HPDE6-E6E7 (cell line): ENCODE measurements around the gene ATMIN.

ENCODE experiments used
- DNase-seq: peaks from one replicate; pipeline ENCODE4 v3.0.0; 2011; ENCODE audit warnings: missing footprints; ENCODE audit errors: extremely low spot score

ATMIN gene

DNA sequence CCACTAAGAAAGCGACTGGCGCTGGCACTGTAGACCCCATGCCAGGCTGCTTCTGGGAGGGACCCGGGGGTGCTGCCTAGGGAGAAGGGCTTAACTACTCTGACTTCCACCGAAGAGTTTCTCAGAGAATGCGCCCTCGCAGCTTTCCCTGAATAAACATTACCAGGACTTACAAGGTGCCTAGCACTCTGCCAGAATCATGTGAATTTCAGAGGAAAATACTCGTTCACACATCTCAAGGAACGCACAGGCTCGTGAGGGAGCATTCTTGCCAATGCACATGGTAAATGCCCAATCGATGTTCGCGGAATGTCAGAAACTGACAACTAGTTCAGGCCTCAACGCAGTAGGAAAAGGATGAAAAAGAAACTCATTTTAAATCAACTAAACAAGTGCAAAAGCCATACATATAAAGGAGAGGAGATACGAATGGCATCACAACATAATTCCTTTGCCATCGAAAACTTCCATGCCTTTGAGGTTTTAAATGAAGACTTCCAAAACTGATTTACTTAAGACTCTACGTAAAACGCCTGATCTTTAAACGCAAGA lies 30.0 kb upstream of the ATMIN start:
- no peak for DNase-seq

DNA sequence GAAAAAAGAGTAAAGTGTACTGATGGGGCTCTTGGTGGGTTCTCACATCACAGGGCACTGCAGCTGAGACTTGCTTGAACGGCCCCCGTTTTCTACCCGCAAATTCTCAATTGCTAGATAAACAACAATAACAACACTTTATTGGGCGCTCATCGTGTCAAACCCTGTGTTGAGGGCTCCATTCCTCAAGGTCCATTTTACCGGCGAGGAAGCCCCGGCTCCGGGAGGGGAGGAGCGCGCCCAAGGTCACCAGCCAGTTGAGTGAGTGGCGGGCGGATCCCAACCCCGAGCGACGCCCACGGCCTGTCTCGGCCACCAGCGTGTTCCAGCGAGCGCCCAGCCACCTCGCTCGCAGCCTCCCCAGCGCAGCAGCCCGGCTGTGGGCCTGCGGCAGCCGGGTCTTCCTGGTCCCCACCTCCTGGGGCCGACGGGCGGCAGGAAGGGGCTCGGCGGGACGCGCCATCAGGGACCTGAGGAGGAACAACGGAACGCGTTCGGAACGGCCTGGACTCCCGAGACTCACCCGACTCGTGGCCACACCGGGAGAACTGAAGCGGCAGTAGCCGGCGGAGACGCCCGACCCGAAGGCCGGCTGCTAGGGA lies 29.3 kb upstream of the ATMIN start:
- DNase-seq: peak; percentile 43

DNA sequence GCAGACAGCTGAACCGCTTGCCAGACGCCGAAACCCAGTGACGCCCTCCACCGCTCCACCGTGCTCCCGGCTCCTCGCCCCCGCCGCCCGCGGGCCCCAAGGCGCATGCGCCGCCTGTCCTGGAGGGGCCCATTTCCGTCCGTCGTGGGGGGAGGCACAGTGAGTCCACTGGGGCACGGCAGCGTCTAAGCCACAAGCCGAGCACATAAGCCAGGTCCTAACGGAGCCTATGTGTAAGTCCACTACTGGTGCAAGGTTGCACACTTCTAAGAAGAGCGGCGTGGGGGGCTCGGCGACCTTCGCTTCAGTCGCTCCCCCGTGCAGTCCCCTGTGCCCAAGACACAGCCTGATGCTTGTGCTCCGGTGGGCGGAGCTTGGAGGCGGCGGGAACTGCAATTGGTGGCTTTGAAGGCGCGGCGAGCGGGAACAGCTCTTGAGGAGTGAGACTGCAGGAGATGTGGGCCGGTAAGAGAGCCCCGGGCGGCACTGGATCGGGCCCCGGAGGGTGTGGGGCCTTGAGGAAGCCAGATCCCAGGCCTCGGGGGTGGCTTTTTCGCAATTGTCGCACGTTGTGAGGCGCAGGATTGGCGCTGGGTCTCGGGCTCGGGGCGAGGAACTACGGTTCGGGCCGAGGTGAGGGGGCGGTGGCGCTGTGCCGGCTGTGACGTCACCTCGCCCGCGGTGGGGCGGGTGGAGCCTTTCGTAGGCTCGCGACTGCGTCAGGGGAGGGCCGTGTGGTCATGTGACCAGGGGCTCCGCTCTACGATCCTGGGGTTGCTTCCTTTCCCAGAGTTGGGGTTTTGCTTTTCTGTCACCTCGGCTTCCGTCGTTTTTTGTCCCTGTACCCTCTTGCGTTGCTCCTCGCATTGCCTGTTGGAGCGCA lies 28.6 kb upstream of the ATMIN start, which contains the start of the genes CENPN and CMC2:
Gene CENPN, plus strand, starts transcription at position 402 of the 883 bp plus-strand sequence. CDS start 4,726 bp downstream, outside the sequence.
Gene CMC2, minus strand, starts transcription at position 73 of the 883 bp plus-strand sequence. CDS start 9,491 bp downstream, outside the sequence.
- peak; percentile 99 for DNase-seq

DNA sequence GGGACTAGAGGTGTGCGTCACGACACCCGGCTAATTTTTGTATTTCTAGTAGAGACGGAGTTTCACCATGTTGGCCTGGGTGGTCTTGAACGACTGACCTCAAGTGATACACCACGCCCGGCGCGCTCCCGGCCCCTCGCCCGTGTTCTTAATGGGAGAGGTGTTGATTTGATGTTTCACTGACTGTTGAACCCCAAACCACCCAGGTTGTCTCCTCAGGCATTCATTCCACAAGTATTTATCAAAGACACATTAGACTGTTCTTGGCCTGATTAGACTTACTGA lies 27.2 kb upstream of the ATMIN start:
- no peak for DNase-seq

GRCh38 chr16:81012974-81013373 lies 22.7 kb upstream of the ATMIN start:
- DNase-seq: no peak

GRCh38 chr16:81014672-81015071 lies 21.0 kb upstream of the ATMIN start:
- no peak for DNase-seq

- no peak for DNase-seq
These were observed 17.1 kb upstream of the ATMIN start for GRCh38 chr16:81018496-81018895.

DNA sequence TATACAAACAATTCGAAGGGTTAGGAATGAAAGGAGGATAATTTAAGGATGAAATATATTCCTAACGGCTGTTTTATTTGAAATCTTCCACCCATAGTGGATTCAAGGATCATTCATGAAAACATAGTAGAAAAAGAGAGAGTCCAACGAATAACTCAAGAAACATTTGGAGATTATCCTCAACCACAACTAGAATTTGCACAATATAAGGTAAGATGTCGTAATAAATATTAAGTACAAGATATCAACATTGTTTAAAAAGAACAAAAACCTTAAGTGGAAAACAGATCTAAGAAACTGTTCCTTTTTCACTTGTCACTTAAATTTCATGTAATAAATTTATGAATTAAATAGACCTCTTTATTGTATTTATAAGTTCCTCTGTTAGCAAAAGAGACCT lies 9.2 kb upstream of the ATMIN start:
- DNase-seq: no peak

DNA sequence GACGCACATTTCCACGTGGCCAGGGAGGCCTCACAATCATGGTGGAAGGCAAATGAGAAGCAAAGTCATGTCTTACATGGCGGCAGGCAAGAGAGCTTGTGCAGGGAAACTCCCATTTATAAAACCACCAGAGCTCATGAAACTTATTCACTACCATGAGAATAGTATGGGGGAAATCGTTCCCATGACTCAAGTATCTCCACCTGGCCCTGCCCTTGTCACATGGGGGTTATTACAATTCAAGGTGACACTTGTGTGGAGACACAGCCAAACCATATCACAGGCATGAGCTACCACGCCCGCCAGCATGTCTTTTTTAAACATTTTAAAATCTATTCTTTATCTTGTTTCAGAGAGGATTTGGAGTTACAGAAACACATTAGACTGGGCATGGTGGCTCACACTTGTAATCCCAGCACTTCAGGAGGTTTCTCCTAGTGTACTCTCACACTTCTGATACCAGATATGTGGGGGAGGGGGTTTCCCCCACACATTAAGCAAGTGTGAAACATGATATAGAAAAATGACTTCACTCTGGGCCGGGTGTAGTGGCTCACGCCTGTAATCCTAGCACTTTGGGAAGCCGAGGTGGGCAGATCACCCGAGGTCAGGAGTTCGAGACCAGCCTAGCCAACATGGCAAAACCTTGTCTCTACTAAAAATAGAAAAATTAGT lies 5.6 kb upstream of the ATMIN start:
- no peak for DNase-seq

GRCh38 chr16:81035975-81036750 lies 521 bp downstream of the ATMIN start:
- DNase-seq: peak; percentile 31

DNA sequence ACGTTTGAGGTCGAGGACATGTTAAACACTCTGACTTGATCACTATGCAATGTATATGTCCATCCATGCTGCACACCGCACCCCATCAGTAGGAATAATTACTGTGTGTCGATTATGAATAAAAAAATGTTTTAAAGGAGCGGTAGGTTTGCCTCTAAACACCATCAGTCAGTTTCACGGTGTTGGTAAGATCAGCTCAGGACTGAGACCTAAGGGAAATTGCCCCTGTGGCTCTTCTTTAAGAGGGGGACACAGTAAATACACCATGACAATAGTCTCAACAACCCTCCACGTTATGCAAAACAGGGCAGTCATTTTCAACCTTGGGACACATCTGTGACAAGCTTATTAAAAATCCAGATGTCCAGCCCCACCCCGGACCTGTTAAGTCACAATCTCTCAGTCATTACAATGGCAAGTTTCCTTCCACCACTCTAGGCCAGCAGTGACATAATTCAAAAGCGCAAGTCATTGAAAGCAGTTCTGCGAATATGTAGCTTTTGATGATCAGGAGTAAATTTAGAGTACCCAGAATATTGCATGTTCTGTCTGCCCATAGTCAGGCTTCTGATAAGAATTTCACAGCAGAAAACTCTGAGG lies 1.2 kb downstream of the ATMIN start:
- DNase-seq: no peak

GRCh38 chr16:81040131-81040530 lies 4.5 kb downstream of the ATMIN start:
- DNase-seq: no peak

DNA sequence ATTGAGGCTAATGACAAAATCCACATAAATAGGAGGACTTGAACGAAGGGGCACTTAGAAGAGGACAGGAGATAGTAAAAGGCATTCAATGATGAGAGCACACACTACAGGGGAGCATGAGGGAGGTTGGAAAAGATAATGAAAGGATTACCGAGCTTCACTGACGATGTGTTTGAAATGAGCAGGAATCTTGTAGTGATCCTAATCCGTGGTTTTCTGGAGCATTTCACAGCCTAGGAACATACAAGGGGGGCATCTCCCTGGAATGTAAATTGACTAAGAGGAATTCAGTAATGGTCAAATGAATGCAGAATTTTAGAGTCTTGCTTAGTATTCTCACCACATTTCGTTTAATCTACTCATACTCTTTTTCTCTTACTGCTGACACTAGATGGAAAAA lies 5.2 kb downstream of the ATMIN start:
- DNase-seq: no peak

DNA sequence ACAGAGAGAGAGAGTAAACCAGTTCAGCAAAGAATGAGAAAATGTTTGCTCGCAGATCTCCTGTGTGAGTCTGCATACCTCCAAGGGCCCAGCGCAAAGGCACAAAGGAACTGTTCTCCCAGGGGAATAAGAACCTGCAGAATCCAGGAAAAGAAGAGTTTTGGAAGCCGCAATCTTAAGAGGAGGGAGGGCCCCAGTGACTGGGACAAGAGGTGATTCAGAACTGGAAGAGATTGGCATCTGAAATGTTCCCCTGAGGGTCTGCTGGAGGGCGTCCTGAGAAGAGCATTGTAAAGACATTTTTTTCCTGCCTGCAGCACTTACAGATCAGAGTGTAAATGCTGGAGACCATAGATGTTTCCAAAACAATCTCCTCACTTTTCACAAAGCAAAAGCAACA lies 6.1 kb downstream of the ATMIN start:
- no peak for DNase-seq

- DNase-seq: no peak
These were observed 7.2 kb downstream of the ATMIN start for GRCh38 chr16:81042821-81043220.

- no peak for DNase-seq
These were observed 18.1 kb downstream of the ATMIN start for GRCh38 chr16:81053761-81054160.

- DNase-seq: no peak
These were observed 25.1 kb downstream of the ATMIN start for GRCh38 chr16:81060576-81061306.

DNA sequence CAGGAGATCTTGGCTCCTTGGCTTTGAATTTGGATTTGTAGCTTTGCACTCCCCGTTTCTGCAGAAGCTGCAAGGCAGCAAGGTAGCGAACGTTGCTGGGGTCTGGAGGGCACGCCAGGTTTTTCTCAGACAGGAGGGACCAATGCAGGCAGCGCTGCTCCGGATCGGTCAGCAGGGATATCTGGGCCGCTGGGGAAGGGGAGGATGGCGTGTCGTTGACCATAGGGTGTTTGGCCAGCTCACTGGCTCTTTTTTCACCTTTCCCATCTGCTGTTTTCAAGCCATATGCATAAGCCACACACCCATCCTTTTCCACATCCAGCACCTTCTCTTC lies 25.6 kb downstream of the ATMIN start:
- no peak for DNase-seq

- no peak for DNase-seq
These were observed 26.4 kb downstream of the ATMIN start for GRCh38 chr16:81061871-81062608.

GRCh38 chr16:81066681-81067080 lies 31.0 kb downstream of the ATMIN start:
- no peak for DNase-seq
